Diencephalon (tissue), 1 donor: ENCODE measurements around the gene APOBR. TPM values are rescaled to one million over a fixed set of nuclear protein-coding genes. Genes with fewer than 3 reads are reported as not detected.

Source experiments
- total RNA-seq: library from RNA; depleted of rRNA; stranded (reverse); fragments of >200 nt; gene quantifications from one replicate; pipeline ENCODE4 v1.2.3, GENCODE V29; 2014

The APOBR gene, protein sequence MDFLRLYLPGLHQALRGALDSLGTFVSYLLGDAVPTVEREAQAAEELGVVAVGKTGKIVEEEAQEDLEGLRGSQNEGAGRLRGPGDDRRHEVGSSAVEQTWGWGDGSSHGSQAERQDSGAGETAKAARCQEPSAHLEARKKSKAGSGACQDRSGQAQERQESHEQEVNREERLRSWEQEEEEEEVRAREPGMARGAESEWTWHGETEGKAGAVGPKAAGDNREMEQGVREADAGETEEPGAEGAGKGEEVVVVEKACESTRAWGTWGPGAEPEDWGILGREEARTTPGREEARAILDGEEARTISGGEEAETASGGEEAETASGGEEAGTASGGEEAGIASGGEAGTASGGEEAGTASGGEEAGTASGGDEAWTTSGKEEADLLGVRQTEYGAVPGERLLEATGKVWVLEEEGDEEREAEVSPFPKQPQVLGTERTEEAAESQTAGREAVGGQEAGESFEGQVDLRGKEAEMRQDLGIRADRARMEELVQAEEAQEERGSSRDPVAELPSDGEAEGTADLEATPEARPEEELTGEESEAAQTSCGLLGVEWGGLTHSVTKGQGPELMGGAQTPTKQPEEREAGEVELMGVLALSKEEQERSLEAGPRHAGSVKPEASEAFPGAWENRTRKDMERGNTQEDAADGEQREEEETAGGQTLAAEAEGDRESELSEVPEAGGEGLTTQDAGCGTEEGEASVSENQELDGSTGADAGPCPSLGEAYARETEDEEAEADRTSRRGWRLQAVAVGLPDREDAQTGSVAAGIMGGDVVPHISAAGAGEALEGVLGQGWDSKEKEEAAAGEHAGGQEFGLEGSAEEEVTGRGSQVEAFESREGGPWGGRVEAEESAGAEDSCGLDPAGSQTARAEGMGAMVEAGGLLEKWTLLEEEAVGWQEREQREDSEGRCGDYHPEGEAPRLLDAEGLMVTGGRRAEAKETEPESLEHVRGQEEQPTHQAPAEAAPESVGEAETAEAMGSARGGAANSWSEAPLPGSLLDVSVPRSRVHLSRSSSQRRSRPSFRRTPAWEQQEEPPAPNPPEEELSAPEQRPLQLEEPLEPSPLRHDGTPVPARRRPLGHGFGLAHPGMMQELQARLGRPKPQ
- 0.23 TPM for total RNA-seq

DNA sequence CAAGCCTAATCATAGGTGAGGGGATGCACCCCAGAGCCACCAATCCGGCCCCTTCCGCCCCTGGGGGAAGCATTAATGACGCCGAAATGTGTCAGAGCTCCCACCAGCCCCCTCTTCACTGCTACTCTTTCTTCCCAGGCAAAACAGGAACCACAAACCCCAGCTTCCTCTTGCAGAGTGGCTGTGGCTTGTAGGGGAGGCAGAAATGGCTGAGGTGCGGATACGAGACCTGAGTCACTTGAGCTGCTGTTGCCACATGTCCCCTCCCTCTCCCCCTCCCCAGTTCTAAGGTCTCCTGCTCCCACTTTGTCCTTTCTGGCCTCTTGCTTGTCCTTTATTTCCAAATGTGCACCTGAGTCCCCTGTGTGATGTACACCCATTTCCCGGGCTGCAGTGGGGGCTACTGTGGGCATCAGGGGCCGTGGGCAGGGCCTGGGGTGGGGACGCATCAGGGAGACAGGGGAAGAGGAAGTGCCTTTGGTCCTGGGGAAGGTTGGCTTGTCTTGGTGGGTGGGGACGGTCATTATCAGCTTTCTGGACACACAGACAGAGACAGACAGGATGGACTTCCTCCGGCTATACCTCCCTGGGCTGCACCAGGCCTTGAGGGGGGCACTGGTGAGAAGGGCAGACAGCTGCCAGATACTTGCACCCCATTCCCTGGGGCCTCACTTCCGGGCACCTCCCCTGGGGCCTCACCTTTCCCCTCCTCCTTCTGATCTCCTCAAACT lies at the start of gene APOBR:
Gene APOBR, plus strand, starts transcription at position 523 of the 731 bp plus-strand sequence. Its CDS starts 39 bp downstream, at position 562.

DNA sequence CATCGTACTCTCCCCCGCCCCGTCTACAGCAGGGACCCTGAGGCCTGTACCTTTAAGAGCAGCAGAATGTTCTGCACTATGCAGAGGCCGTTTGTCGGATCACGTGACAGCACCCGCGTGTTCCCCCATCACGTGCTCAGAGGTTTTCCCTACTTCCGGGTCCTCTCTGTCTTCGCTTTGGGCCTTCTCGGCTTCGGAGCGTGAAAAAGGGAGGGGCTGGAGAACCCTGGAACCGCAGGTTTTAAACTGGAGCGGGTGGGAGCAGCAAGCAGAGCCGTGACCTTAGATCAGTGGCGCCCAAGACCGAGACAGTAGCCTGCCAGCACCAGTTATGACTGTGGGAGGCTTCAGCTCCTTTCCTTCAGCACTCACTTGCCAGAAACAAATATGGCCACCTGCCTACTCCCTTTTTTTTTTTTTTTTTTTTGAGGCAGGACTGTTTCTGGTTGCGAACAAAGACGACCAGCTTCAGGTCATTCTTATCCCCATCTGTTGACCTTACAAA lies 2.4 kb upstream of the APOBR start, which contains the start of gene CLN3:
Gene CLN3, minus strand, starts transcription at position 105 of the 505 bp plus-strand sequence. CDS start 315 bp downstream, outside the sequence.

DNA sequence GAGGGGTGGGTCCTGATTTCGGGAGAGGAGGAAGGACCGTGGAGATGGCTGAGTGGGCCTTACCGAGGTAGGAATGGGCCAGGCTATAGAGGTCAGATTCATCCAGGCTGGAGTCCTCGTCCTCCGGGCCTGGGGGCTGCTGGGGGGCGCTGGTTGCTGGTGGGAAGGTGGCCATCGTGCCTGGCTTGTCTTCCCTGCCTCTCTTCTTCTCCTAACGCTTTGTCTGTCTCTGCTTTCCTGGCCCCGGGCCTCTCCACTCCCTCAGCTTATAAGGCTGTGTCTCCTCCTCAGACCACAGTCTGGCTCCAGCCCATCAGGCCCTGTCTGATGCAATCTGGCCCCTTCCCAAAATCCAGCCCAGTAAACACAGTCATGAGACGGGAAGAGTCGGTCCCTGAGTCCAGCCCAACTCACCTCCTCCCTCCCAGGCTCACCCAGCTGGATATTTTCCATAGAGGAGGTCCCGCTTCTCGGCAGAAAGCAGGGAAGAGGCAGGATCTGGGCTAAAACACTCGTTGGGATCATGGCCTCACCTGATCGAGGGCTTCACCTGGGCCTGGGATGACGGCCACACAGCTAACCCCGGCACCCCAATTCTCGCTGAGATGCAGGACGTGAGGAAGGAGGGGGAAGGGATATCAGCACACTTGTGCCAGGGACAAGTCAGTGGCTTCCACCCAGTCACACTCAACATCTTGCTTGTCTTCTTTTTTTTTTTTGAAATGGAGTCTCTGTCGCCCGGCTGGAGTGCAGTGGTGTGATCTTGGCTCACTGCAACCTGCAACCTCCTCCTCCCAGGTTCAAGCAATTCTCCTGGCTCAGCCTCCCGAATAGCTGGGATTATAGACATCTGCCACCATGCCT lies 44.5 kb downstream of the APOBR start, which contains the start of gene NUPR1:
Gene NUPR1, minus strand, starts transcription at position 242 of the 864 bp plus-strand sequence. Its CDS starts 67 bp downstream, at position 175.

Other genes starting within 250 kb of the APOBR start
- 22.4 TPM for gene SBK1, start 202.1 kb upstream of the APOBR start, total RNA-seq
- gene NPIPB6, start 131.1 kb upstream of the APOBR start, total RNA-seq = 0.92 TPM
- gene EIF3CL, start 90.8 kb upstream of the APOBR start, total RNA-seq = 115 TPM
- not detected for gene NPIPB7, start 22.3 kb upstream of the APOBR start, total RNA-seq
- gene CLN3, start 2.6 kb upstream of the APOBR start, total RNA-seq = 21.5 TPM
- gene IL27, start 12.2 kb downstream of the APOBR start, total RNA-seq = not detected
- gene NUPR1, start 44.3 kb downstream of the APOBR start, total RNA-seq = 0.46 TPM
- 16.1 TPM for gene SGF29, start 59.3 kb downstream of the APOBR start, total RNA-seq
- gene SULT1A2, start 102.4 kb downstream of the APOBR start, total RNA-seq = 0.69 TPM
- gene SULT1A1, start 115.4 kb downstream of the APOBR start, total RNA-seq = 11.1 TPM
- gene NPIPB8, start 143.4 kb downstream of the APOBR start, total RNA-seq = not detected
- gene EIF3C, start 216.8 kb downstream of the APOBR start, total RNA-seq = 195 TPM